Endodermal cell (in vitro differentiated cells): Measurements from ENCODE around the gene DENR. TPM values are rescaled to one million over a fixed set of nuclear protein-coding genes. Genes with fewer than 3 reads are reported as not detected.

Experiments used
- DNase-seq: peaks from one replicate; pipeline ENCODE4 v3.0.0-alpha.2; 2017
- H3K27ac ChIP-seq: 2 replicates; pipeline ENCODE4 v1.5.1; 2013; ENCODE audit warnings: mild to moderate bottlenecking, low read depth, low read length, moderate library complexity
- H3K27me3 ChIP-seq: 2 replicates; pipeline ENCODE4 v1.6.1; 2013; ENCODE audit warnings: mild to moderate bottlenecking, low read length, moderate library complexity; ENCODE audit not compliant: insufficient read depth, control insufficient read depth, poor library complexity, severe bottlenecking
- H3K36me3 ChIP-seq: 2 replicates; pipeline ENCODE4 v1.7.0; 2013; ENCODE audit warnings: mild to moderate bottlenecking, low read length, moderate library complexity; ENCODE audit not compliant: control insufficient read depth, insufficient read depth
- H3K4me1 ChIP-seq: one replicate; pipeline ENCODE4 v1.7.0; 2013; ENCODE audit warnings: low read length; ENCODE audit not compliant: control insufficient read depth, insufficient read depth
- H3K4me3 ChIP-seq: 2 replicates; pipeline ENCODE4 v1.5.1; 2013; ENCODE audit warnings: mild to moderate bottlenecking, low read length, moderate library complexity
- H3K9ac ChIP-seq: 2 replicates; pipeline ENCODE4 v1.6.1; 2013; ENCODE audit warnings: mild to moderate bottlenecking, low read length, moderate library complexity; ENCODE audit not compliant: poor library complexity, severe bottlenecking; ENCODE audit errors: extremely low read depth
- H3K9me3 ChIP-seq: 2 replicates; pipeline ENCODE4 v1.6.1; 2013; ENCODE audit warnings: mild to moderate bottlenecking, low read length, moderate library complexity; ENCODE audit not compliant: control insufficient read depth
- H3K27ac Mint-ChIP-seq: 2 replicates; pipeline ENCODE4 v1.8.0; 2020; ENCODE audit warnings: mixed read lengths
- H3K27me3 Mint-ChIP-seq: 2 replicates; pipeline ENCODE4 v1.8.0; 2021; ENCODE audit warnings: mild to moderate bottlenecking, mixed read lengths; ENCODE audit not compliant: insufficient read depth
- H3K36me3 Mint-ChIP-seq: 2 replicates; pipeline ENCODE4 v1.8.0; 2020; ENCODE audit warnings: low read depth, mixed read lengths
- H3K4me1 Mint-ChIP-seq: 2 replicates; pipeline ENCODE4 v1.8.0; 2020; ENCODE audit warnings: mixed read lengths
- H3K4me3 Mint-ChIP-seq: 2 replicates; pipeline ENCODE4 v1.8.0; 2020; ENCODE audit warnings: mild to moderate bottlenecking, moderate library complexity, mixed read lengths
- H3K9me3 Mint-ChIP-seq: 2 replicates; pipeline ENCODE4 v1.8.0; 2020; ENCODE audit warnings: mild to moderate bottlenecking, mixed read lengths
- CTCF ChIP-seq: fragments of 200-600 bp; sonication (generic); conservative IDR thresholded peaks from 2 replicates; pipeline ENCODE4 v1.5.0; 2021; ENCODE audit warnings: antibody characterized with exemption, mild to moderate bottlenecking
- WGBS, 2 experiments: methylation state at CpG; one replicate each; pipeline versions ENCODE4 v1.1.5 to v1.1.7; 2013; ENCODE audit warnings: missing lambda C conversion rate in 2 of 2, mixed read lengths in 1 of 2; ENCODE audit not compliant: insufficient coverage in 1 of 2, insufficient read length in 1 of 2; 5-methylcytosine and 5-hydroxymethylcytosine counted together
- total RNA-seq, 2 donors: library from RNA; stranded (reverse); fragmentation: NEBNext Ultra II Directional in 1 of 2; extraction: Animal tissue kit (Norgen Biotek cat#: 25700) in 1 of 2; gene quantifications; 2 replicates in 1 of 2; 3 replicates in 1 of 2; pipeline ENCODE4 v1.2.1, GENCODE V29; 2021

The DENR gene
- total RNA-seq, 2 donors from 2014 or later, result 85.8 to 86.1 TPM

GRCh38 chr12:122732170-122732569 lies 20.5 kb upstream of the DENR start:
- no peaks in the 10 kb centered on the region for H3K36me3 Mint-ChIP-seq
- no peak for TF ChIP-seq CTCF
- no peak overlapping the region for H3K27ac Mint-ChIP-seq
- Histone ChIP-seq H3K4me1 (peaks cover 7% of the 10 kb centered on the region), H3K27ac (no peak overlapping the region), H3K9ac (no peak overlapping the region), H3K4me3 (no peak overlapping the region), H3K36me3 (no peaks in the 10 kb centered on the region), H3K27me3 (no peaks in the 10 kb centered on the region), H3K9me3 (no peaks in the 10 kb centered on the region)
- 96 to 100% methylated on average over 3 of the region's 3 CpGs for WGBS, 2 experiments
- no peaks in the 10 kb centered on the region for H3K9me3 Mint-ChIP-seq
- no peaks in the 10 kb centered on the region for H3K27me3 Mint-ChIP-seq
- no peak overlapping the region for H3K4me3 Mint-ChIP-seq
- no peak for DNase-seq
- peaks cover 19% of the 10 kb centered on the region for H3K4me1 Mint-ChIP-seq

- H3K9me3 ChIP-seq, result no peaks in the 10 kb centered on the region
- no peak overlapping the region for H3K4me3 ChIP-seq
- H3K9ac ChIP-seq, result no peak overlapping the region
- TF ChIP-seq CTCF, result no peak
- H3K9me3 Mint-ChIP-seq, result no peaks in the 10 kb centered on the region
- no peak overlapping the region for H3K27ac Mint-ChIP-seq
- WGBS, 2 experiments, result 90 to 92% methylated on average over 4 of the region's 4 CpGs
- no peak overlapping the region for H3K27ac ChIP-seq
- H3K27me3 ChIP-seq, result no peaks in the 10 kb centered on the region
- no peak for DNase-seq
- H3K36me3 Mint-ChIP-seq, result no peaks in the 10 kb centered on the region
- no peaks in the 10 kb centered on the region for H3K27me3 Mint-ChIP-seq
- peaks cover 19% of the 10 kb centered on the region for H3K4me1 Mint-ChIP-seq
- H3K36me3 ChIP-seq, result no peaks in the 10 kb centered on the region
- peaks cover 7% of the 10 kb centered on the region for H3K4me1 ChIP-seq
- H3K4me3 Mint-ChIP-seq, result no peak overlapping the region
Observed at GRCh38 chr12:122732611-122733010, 20.0 kb upstream of the DENR start.

GRCh38 chr12:122738571-122738970 lies 14.1 kb upstream of the DENR start:
- no peak for TF ChIP-seq CTCF
- Mint-ChIP-seq H3K9me3 (peaks cover 6% of the 10 kb centered on the region), H3K4me1 (peaks cover 3% of the 10 kb centered on the region), H3K27me3 (no peaks in the 10 kb centered on the region), H3K4me3 (no peak overlapping the region), H3K36me3 (no peaks in the 10 kb centered on the region), H3K27ac (no peak overlapping the region)
- Histone ChIP-seq H3K4me3 (no peak overlapping the region), H3K4me1 (no peaks in the 10 kb centered on the region), H3K9ac (no peak overlapping the region), H3K27ac (no peak overlapping the region), H3K9me3 (no peaks in the 10 kb centered on the region), H3K27me3 (no peaks in the 10 kb centered on the region), H3K36me3 (no peaks in the 10 kb centered on the region)
- DNase-seq, result no peak
- 88 to 94% methylated on average over 6 of the region's 7 CpGs for WGBS, 2 experiments
